HG03378 (cell line): ENCODE results near the gene SELENOH.

Experiments
- ATAC-seq: cut with Tn5 transposase; IDR thresholded peaks from one replicate; pipeline ENCODE4 v1.9.1; 2021; ENCODE audit warnings: mild to moderate bottlenecking, moderate library complexity; ENCODE audit not compliant: unreplicated experiment

Gene SELENOH

GRCh38 chr11:57745206-57745605 lies 3.9 kb downstream of the SELENOH start:
- ATAC-seq: no peak

GRCh38 chr11:57746920-57747319 lies 5.6 kb downstream of the SELENOH start:
- no peak for ATAC-seq

- ATAC-seq: no peak
Observed at GRCh38 chr11:57751176-57751575, 9.9 kb downstream of the SELENOH start.

GRCh38 chr11:57751676-57752253 lies 10.5 kb downstream of the SELENOH start, which contains the start of gene BTBD18:
BTBD18 (minus strand) TSS chr11:57751819; CDS start chr11:57751188, 631 bp downstream.
- ATAC-seq: peak; percentile 44

GRCh38 chr11:57752954-57753353 lies 11.7 kb downstream of the SELENOH start:
- no peak for ATAC-seq

GRCh38 chr11:57758174-57758573 lies 16.9 kb downstream of the SELENOH start:
- ATAC-seq: no peak

- peak; percentile 87 for ATAC-seq
Observed at GRCh38 chr11:57761301-57762234, 20.3 kb downstream of the SELENOH start, which contains the start of gene CTNND1. CTNND1 (plus strand) TSS chr11:57761802; CDS start chr11:57791479, 29,677 bp downstream.

GRCh38 chr11:57762235-57762861 lies 21.1 kb downstream of the SELENOH start:
- no peak for ATAC-seq

GRCh38 chr11:57763568-57763967 lies 22.3 kb downstream of the SELENOH start:
- no peak for ATAC-seq

- no peak for ATAC-seq
Observed at GRCh38 chr11:57764021-57764420, 22.7 kb downstream of the SELENOH start.

- ATAC-seq: no peak
Observed at GRCh38 chr11:57764566-57764965, 23.3 kb downstream of the SELENOH start.

GRCh38 chr11:57764972-57765371 lies 23.7 kb downstream of the SELENOH start:
- no peak for ATAC-seq

- no peak for ATAC-seq
Observed at GRCh38 chr11:57770793-57771192, 29.5 kb downstream of the SELENOH start.

- ATAC-seq: no peak
Observed at GRCh38 chr11:57771365-57771764, 30.1 kb downstream of the SELENOH start.

- ATAC-seq: no peak
Observed at GRCh38 chr11:57772562-57772961, 31.3 kb downstream of the SELENOH start.

- ATAC-seq: no peak
Observed at GRCh38 chr11:57773026-57773598, 31.8 kb downstream of the SELENOH start.

- no peak for ATAC-seq
Observed at GRCh38 chr11:57775491-57775890, 34.2 kb downstream of the SELENOH start.

- ATAC-seq: no peak
Observed at GRCh38 chr11:57776031-57776521, 34.8 kb downstream of the SELENOH start.

GRCh38 chr11:57776577-57777210 lies 35.4 kb downstream of the SELENOH start:
- no peak for ATAC-seq

- ATAC-seq: no peak
Observed at GRCh38 chr11:57777969-57778317, 36.7 kb downstream of the SELENOH start.
